ENCODE measurements around the gene CACNA1B.
"Not testable (repeated sequence)": the region's sequence is repeated elsewhere in the genome, so short reads cannot be mapped to it uniquely, and the experiment has no call there.

Gene CACNA1B

DNA sequence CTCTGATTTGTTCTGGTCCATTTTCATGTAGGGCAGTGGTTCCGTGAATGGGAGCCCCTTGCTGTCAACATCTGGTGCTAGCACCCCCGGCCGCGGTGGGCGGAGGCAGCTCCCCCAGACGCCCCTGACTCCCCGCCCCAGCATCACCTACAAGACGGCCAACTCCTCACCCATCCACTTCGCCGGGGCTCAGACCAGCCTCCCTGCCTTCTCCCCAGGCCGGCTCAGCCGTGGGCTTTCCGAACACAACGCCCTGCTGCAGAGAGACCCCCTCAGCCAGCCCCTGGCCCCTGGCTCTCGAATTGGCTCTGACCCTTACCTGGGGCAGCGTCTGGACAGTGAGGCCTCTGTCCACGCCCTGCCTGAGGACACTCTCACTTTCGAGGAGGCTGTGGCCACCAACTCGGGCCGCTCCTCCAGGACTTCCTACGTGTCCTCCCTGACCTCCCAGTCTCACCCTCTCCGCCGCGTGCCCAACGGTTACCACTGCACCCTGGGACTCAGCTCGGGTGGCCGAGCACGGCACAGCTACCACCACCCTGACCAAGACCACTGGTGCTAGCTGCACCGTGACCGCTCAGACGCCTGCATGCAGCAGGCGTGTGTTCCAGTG lies 244.0 kb downstream of the CACNA1B start:
- DNase-seq (ENCODE audit: low spot score) = no peak
- in situ Hi-C loops (cut with MboI; ENCODE audit: low sequenced_read_pairs, unreplicated experiment) = no loop called here
- TF ChIP-seq, protein P1, sequence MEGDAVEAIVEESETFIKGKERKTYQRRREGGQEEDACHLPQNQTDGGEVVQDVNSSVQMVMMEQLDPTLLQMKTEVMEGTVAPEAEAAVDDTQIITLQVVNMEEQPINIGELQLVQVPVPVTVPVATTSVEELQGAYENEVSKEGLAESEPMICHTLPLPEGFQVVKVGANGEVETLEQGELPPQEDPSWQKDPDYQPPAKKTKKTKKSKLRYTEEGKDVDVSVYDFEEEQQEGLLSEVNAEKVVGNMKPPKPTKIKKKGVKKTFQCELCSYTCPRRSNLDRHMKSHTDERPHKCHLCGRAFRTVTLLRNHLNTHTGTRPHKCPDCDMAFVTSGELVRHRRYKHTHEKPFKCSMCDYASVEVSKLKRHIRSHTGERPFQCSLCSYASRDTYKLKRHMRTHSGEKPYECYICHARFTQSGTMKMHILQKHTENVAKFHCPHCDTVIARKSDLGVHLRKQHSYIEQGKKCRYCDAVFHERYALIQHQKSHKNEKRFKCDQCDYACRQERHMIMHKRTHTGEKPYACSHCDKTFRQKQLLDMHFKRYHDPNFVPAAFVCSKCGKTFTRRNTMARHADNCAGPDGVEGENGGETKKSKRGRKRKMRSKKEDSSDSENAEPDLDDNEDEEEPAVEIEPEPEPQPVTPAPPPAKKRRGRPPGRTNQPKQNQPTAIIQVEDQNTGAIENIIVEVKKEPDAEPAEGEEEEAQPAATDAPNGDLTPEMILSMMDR (IDR thresholded peaks at IDR 0.05; ENCODE audit: borderline replicate concordance, control extremely low read depth, extremely low read depth, insufficient read depth, missing control alignments) = no peak

DNA sequence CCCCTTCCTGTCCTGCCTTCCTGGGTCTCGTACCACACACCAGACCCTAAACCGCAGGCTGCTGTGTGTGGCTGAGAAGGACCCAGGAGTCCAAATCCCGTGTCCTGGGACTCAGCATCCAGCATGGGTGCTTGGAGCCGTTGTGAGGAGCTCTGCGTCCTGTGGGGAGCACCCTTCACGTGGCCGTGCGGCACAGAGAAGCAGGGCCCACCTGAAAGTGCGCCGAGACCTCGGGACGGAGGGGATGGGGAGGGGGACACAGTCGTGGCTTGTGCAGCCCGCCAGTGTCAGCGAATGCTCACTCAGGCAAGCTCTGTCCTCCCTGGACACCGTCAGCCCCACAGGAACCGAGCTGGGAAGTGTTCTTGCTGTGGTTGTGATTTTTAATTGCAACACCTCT lies 244.6 kb downstream of the CACNA1B start:
- TF ChIP-seq, protein P1 (IDR thresholded peaks at IDR 0.05; ENCODE audit: borderline replicate concordance, control extremely low read depth, extremely low read depth, insufficient read depth, missing control alignments) = no peak
- no peak for DNase-seq (ENCODE audit: low spot score)
- in situ Hi-C loops (cut with MboI; ENCODE audit: low sequenced_read_pairs, unreplicated experiment) = no loop called here

DNA sequence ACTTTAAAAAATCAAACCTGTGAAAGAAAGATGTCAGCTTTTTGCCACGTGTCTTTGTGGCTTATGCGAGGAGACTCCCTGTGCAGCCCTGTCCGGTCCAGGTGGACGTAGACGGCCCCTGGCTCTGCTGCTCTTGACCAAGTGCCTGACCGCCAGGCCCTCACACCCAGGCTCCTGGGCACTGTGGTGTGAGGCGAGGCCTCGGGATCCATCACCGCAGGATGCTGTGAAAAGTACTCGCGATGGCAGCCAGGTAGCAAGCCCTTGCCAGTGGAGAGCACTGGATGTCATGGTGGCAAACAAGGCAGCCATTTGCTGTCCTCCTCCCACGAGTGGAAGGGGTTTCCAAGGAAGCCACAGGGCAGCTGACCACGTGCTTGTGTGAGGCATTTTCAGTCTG lies 245.1 kb downstream of the CACNA1B start:
- DNase-seq (ENCODE audit: low spot score) = no peak
- in situ Hi-C loops (cut with MboI; ENCODE audit: low sequenced_read_pairs, unreplicated experiment) = no loop called here

DNA sequence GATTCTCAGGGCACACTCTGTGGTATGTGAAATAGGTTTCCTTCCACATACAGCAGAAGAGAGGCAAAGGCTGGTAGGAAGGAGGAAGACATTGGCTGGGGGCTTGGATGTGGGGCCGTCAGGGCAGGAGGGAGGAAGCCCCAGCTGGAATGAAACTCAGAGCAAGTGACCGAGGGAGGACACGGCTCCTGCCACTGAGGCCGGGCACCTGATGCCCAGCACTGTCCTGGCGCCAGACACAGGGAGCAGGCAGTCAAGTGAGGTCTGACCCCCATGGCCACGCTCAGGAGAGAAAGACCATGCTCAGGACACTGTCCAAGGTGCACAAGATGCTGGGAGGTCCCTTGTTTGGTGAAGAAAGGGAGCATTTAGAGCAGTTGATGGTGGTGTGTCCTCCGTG lies 245.5 kb downstream of the CACNA1B start:
- no peak for DNase-seq (ENCODE audit: low spot score)
- TF ChIP-seq, protein P1 (IDR thresholded peaks at IDR 0.05; ENCODE audit: borderline replicate concordance, control extremely low read depth, extremely low read depth, insufficient read depth, missing control alignments) = no peak
- in situ Hi-C loops (cut with MboI; ENCODE audit: low sequenced_read_pairs, unreplicated experiment) = no loop called here

More for the DNA sequence above, 245.1 kb downstream of the CACNA1B start:
- TF ChIP-seq, protein P1 (IDR thresholded peaks at IDR 0.05; ENCODE audit: borderline replicate concordance, control extremely low read depth, extremely low read depth, insufficient read depth, missing control alignments) = no peak

DNA sequence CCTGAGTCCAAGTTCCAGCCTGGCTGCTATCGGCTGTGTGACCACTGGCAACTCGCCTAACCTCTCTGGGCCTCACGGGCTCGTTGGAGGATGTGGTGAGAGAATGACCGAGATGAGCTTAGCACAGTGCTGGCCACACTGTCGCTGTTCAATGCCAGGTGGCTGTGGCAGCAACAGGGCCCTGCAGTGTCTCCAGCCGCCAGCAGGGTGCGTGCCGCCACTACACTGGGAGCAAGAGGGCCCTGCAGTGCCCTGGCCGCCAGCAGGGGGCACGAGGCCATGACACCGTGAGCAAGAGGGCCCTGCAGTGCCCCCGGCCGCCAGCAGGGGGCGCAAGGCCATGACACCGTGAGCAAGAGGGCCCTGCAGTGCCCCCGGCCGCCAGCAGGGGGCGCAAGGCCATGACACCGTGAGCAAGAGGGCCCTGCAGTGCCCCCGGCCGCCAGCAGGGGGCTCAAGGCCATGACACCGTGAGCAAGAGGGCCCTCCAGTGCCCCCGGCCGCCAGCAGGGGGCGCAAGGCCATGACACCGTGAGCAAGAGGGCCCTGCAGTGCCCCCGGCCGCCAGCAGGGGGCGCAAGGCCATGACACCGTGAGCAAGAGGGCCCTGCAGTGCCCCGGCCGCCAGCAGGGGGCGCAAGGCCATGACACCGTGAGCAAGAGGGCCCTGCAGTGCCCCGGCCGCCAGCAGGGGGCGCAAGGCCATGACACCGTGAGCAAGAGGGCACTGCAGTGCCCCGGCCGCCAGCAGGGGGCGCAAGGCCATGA lies 248.7 kb downstream of the CACNA1B start:
- in situ Hi-C loops (cut with MboI; ENCODE audit: low sequenced_read_pairs, unreplicated experiment); DNase-seq (ENCODE audit: low spot score): not testable (repeated sequence)
- TF ChIP-seq, protein P1 (IDR thresholded peaks at IDR 0.05; ENCODE audit: borderline replicate concordance, control extremely low read depth, extremely low read depth, insufficient read depth, missing control alignments) = peak; percentile 79

DNA sequence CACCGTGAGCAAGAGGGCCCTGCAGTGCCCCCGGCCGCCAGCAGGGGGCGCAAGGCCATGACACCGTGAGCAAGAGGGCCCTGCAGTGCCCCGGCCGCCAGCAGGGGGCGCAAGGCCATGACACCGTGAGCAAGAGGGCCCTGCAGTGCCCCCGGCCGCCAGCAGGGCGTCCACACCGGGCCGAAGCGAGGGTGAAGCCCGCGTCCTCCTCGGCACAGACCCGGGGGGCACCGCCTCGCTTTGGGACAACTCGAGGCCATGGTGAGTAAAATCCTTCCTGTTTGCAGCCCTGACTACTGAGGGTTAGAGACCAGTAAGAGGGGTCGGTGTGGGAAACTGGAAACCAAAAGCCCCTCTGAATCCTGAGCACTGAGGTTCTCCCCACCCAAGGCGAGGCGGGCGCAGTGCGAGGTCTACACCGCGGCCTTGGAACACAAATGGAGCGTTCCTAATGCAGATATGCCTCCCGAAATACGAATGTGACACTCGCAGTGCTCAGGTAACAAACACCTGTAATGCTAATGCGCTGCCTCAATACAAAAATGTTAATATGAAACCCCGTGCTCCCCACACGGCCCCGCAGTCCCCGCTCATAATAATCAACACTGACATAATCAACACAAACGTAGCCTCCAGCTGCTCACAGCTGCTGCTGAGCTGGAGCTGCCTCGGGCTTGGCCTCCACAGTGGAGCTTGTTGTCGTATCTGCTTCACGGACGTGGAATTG lies 249.4 kb downstream of the CACNA1B start:
- in situ Hi-C loops (cut with MboI; ENCODE audit: low sequenced_read_pairs, unreplicated experiment); DNase-seq (ENCODE audit: low spot score): not testable (repeated sequence)

DNA sequence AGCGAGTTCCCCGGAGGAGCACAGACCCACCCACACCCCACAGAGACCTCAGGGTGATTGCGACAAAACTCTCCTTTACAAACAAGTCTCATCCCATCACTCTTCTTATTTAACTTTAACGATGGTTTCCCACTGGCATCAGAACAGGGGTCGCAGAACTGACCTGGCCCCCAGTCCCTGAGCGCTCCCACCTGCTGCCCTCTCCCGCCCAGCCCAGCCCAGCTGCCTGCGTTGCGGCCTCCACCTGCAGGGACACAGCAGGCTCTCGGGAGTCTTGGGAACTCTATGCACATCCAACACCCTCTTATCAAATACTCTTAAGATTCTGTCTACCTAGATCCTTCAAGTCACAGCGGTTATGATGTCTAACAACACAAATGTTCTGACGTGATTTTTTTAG lies 250.4 kb downstream of the CACNA1B start:
- in situ Hi-C loops (cut with MboI; ENCODE audit: low sequenced_read_pairs, unreplicated experiment) = not testable (repeated sequence)

DNA sequence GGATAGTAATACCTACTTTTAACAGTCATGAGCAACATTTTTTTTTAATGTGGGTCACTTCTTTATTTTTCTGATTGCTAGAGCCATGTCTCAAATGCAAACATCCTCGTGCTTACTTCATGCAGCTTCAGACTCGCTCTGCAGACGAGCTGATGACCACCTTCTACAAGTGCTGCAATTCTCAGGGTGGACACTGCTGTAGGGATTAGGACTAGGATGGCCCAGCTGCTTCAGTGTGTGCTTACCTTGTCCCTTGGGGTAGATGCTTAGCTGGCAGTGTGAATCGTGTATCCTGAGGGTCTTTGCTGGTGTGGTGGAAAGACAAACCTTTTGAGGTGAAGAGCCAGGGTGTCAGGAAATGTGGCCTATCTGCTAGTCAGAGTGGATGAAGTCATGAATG lies 251.7 kb downstream of the CACNA1B start:
- DNase-seq (ENCODE audit: low spot score); in situ Hi-C loops (cut with MboI; ENCODE audit: low sequenced_read_pairs, unreplicated experiment): not testable (repeated sequence)

More for the DNA sequence above, 250.4 kb downstream of the CACNA1B start:
- not testable (repeated sequence) for DNase-seq (ENCODE audit: low spot score)

DNA sequence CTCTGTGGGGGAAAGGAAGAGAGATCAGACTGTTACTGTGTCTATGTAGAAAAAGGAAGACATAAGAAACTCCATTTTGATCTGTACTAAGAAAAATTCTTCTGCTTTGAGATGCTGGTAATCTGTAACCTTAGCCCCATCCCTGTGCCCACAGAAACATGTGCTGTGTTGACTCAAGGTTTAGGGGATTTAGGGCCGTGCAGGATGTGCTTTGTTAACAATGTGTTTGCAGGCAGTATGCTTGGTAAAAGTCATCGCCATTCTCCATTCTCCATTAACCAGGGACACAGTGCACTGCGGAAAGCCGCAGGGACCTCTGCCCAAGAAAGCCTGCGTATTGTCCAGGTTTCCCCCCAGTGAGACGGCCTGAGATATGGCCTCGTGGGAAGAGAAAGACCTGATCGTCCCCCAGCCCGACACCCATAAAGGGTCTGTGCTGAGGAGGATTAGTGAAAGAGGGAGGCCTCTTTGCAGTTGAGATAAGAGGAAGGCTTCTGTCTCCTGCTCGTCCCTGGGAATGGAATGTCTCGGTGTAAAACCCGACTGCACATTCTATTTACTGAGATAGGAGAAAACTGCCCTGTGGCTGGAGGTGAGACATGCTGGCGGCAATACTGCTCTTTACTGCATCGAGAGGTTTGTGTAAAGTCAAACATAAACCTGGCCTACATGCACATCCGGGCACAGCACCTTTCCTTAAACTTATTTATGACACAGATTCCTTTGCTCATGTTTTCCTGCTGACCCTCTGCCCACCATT lies 255.5 kb downstream of the CACNA1B start:
- DNase-seq (ENCODE audit: low spot score); in situ Hi-C loops (cut with MboI; ENCODE audit: low sequenced_read_pairs, unreplicated experiment): not testable (repeated sequence)

DNA sequence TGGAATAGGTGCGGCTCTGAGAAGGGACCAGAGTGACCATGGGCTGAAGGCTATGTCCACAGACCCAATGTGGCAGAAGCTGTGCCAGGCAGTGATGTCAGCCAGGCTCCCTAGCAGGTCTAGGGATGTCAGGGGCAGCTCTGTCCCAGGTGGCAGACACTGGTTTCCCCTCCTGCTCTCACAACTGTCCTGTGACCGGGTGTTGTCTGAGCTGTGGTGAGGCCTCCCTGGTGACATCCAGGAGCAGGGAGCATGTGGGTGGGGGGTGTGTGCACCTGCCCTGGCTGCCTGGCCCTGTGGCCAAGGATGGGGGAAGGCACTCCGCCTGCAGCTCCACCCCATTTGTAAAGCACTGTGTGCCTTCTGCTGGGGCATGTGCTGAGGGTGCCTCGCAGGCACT lies 257.0 kb downstream of the CACNA1B start:
- in situ Hi-C loops (cut with MboI; ENCODE audit: low sequenced_read_pairs, unreplicated experiment); DNase-seq (ENCODE audit: low spot score): not testable (repeated sequence)

DNA sequence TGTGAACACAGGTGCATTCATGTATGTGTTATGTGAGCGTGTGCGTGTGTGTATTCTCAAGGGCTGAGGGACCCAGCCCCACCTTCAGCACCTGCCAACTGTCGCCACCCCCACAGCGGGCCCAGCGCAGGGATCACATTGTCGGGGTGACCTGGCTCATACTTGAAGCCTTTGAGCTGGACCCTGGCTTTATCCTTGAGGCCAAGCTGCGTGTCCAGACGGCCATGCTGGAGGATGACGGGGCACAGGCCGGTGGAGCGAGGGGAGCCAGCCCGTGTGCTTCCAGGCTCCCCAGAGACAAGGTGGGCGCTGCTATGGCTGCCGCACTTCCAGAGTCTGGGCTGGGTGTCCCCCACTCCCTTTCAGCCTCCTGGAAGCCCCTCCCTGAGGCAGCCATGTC lies 261.5 kb downstream of the CACNA1B start:
- in situ Hi-C loops (cut with MboI; ENCODE audit: low sequenced_read_pairs, unreplicated experiment); DNase-seq (ENCODE audit: low spot score): not testable (repeated sequence)
